K562 (cell line): ENCODE measurements around the gene PPOX. TPM values are rescaled to one million over a fixed set of nuclear protein-coding genes. Genes with fewer than 3 reads are reported as not detected.

Experiments used
- ATAC-seq: fragments of 200-7000 bp; cut with Tn5 transposase; 3 replicates; pipeline ENCODE4 v1.9.1; 2020; ENCODE audit warnings: moderate library complexity
- BruUV-seq: library from RNA; stranded (reverse); fragments of 400-500 nt; replicated peaks from 2 replicates; lab custom pipeline; 2021; lab: Mats Ljungman, UMichigan
- CTCF ChIA-PET: fragments of 300-600 bp; formaldehyde crosslinking; extraction: SDS; loops from one replicate; lab custom pipeline; 2021; ENCODE audit warnings: low intra/inter-chr PET ratio; lab: Yijun Ruan, JAX
- POLR2A ChIA-PET: fragments of 300-600, 350-650 bp; sonication (Branson Sonifier 250); formaldehyde crosslinking; extraction: SDS; loops from one replicate; lab custom pipeline; 2021; ENCODE audit warnings: antibody characterized with exemption, inconsistent platforms; lab: Yijun Ruan, JAX
- DNase-seq, 4 experiments: peaks; one replicate each; pipeline versions ENCODE4 v3.0.0 to v3.0.0-alpha.2; 2011 to 2018; ENCODE audit warnings: low spot score in 3 of 4, mixed read lengths in 3 of 4; ENCODE audit errors: extremely low read depth in 1 of 4
- FAIRE-seq: peaks from 2 replicates; lab custom pipeline; 2011; peaks lifted over from hg19 to GRCh38; lab: Jason Lieb, UNC
- H2AFZ ChIP-seq: 2 replicates; pipeline ENCODE4 v1.6.0; 2011; ENCODE audit warnings: low read depth, low read length, control low read depth, inconsistent platforms
- H3K27ac ChIP-seq: fragments of 200-600 bp; 3 replicates; pipeline ENCODE4 v1.8.0; 2011; ENCODE audit warnings: low read depth, mild to moderate bottlenecking, control low read depth, inconsistent platforms, low read length, moderate library complexity, mixed read lengths; ENCODE audit errors: extremely low read depth
- H3K27me3 ChIP-seq, 2 experiments: fragments of 300-600 bp in 1 of 2; 2 replicates in 1 of 2; 3 replicates in 1 of 2; pipeline versions ENCODE4 v1.6.0 to v1.8.0; 2011; ENCODE audit warnings: inconsistent platforms in 2 of 2, low read length in 2 of 2, mild to moderate bottlenecking in 1 of 2, mixed read lengths in 1 of 2, moderate library complexity in 1 of 2; ENCODE audit not compliant: control insufficient read depth in 2 of 2, insufficient read depth in 2 of 2
- H3K36me3 ChIP-seq: fragments of 300-600 bp; 3 replicates; pipeline ENCODE4 v1.8.0; 2011; ENCODE audit warnings: mild to moderate bottlenecking, low read length, inconsistent platforms; ENCODE audit not compliant: control insufficient read depth, insufficient read depth
- H3K4me1 ChIP-seq, 2 experiments: fragments of 200-600 bp in 1 of 2; replicated peaks in 1 of 2; 2 replicates in 1 of 2; 3 replicates in 1 of 2; pipeline versions ENCODE4 v1.5.1 to v1.8.0; 2011; ENCODE audit warnings: inconsistent platforms in 2 of 2, low read length in 2 of 2, mild to moderate bottlenecking in 1 of 2, mixed read lengths in 1 of 2, moderate library complexity in 1 of 2; ENCODE audit not compliant: control insufficient read depth in 2 of 2, insufficient read depth in 2 of 2
- H3K4me2 ChIP-seq: 2 replicates; pipeline ENCODE4 v1.6.1; 2011; ENCODE audit warnings: low read length, control low read depth, inconsistent platforms, mixed read lengths; ENCODE audit not compliant: insufficient read depth
- H3K4me3 ChIP-seq: fragments of 200-600 bp; sonication (generic), shearing (Covaris generic); 2 replicates; pipeline ENCODE4 v1.5.1; 2016; ENCODE audit warnings: control low read depth, inconsistent platforms
- H3K79me2 ChIP-seq: fragments of 200-600 bp; 3 replicates; pipeline ENCODE4 v1.8.0; 2011; ENCODE audit warnings: low read length, inconsistent platforms; ENCODE audit not compliant: control insufficient read depth, insufficient read depth
- H3K9ac ChIP-seq, 2 experiments: 2 replicates each; pipeline versions ENCODE4 v1.6.0 to v1.6.1; 2011; ENCODE audit warnings: low read depth in 2 of 2, low read length in 2 of 2, control low read depth in 1 of 2, inconsistent platforms in 1 of 2, mild to moderate bottlenecking in 1 of 2, mixed read lengths in 1 of 2; ENCODE audit not compliant: insufficient read depth in 1 of 2
- H3K9me1 ChIP-seq: one replicate; pipeline ENCODE4 v1.6.0; 2011; ENCODE audit warnings: inconsistent platforms, mild to moderate bottlenecking, low read length, moderate library complexity; ENCODE audit not compliant: control insufficient read depth, insufficient read depth
- H3K9me3 ChIP-seq: replicated peaks from 2 replicates; pipeline ENCODE4 v1.5.1; 2011; ENCODE audit warnings: low read depth, low read length, inconsistent platforms; ENCODE audit not compliant: control insufficient read depth, insufficient read depth
- H4K20me1 ChIP-seq: replicated peaks from 2 replicates; pipeline ENCODE4 v1.6.1; 2011; ENCODE audit warnings: low read length, inconsistent platforms, mixed read lengths; ENCODE audit not compliant: control insufficient read depth, insufficient read depth
- CBX2 ChIP-seq: fragments of 200-600 bp; sonication (generic); IDR thresholded peaks from one replicate; pipeline ENCODE4 v1.6.1; 2012; ENCODE audit warnings: mild to moderate bottlenecking, low read length, inconsistent platforms; ENCODE audit not compliant: insufficient read depth, poor library complexity, severe bottlenecking
- ETV6 ChIP-seq, 3 experiments: fragments of 150-350 bp in 1 of 3; sonication (generic) in 1 of 3; formaldehyde crosslinking in 1 of 3; IDR thresholded peaks; 2 replicates each; pipeline versions ENCODE4 v1.6.1 to v1.8.0; 2014 to 2022; ENCODE audit warnings: borderline replicate concordance in 2 of 3, low read depth in 2 of 3, antibody characterized with exemption in 1 of 3, low read length in 1 of 3, mild to moderate bottlenecking in 1 of 3, missing genetic modification reagents in 1 of 3
- GATAD2A ChIP-seq: fragments of 450-650 bp; IDR thresholded peaks from 2 replicates; pipeline ENCODE4 v1.6.1; 2017
- JUNB ChIP-seq: fragments of 450-650 bp; formaldehyde crosslinking; conservative IDR thresholded peaks from 2 replicates; pipeline ENCODE4 v1.4.0; 2020; ENCODE audit warnings: mild to moderate bottlenecking
- KDM1A ChIP-seq, 2 experiments: fragments of 450-650 bp; IDR thresholded peaks; 2 replicates each; pipeline ENCODE4 v1.6.1; 2016; ENCODE audit warnings: mild to moderate bottlenecking in 2 of 2
- NUFIP1 ChIP-seq: fragments of 450-650 bp; IDR thresholded peaks from 2 replicates; pipeline ENCODE4 v1.6.1; 2018; ENCODE audit not compliant: partially characterized antibody
- POLR2H ChIP-seq: IDR thresholded peaks from 2 replicates; pipeline ENCODE4 v1.6.1; 2016; ENCODE audit warnings: missing genetic modification characterization, low read depth, mild to moderate bottlenecking, control low read depth, missing compliant biosample characterization, moderate library complexity
- POU5F1 ChIP-seq: fragments of 150-350 bp; IDR thresholded peaks from 2 replicates; pipeline ENCODE4 v1.6.1; 2014; ENCODE audit warnings: borderline replicate concordance, low read length, low read depth, mild to moderate bottlenecking; ENCODE audit not compliant: partially characterized antibody
- TEAD1 ChIP-seq, 2 experiments: fragments of 450-650 bp in 1 of 2; sonication (generic) in 1 of 2; formaldehyde crosslinking; IDR thresholded peaks; 2 replicates each; pipeline versions ENCODE4 v1.4.0 to v1.8.0; 2020 to 2022; ENCODE audit warnings: mild to moderate bottlenecking in 2 of 2, missing genetic modification reagents in 1 of 2
- ZBTB1 ChIP-seq: sonication (generic); formaldehyde crosslinking; IDR thresholded peaks from 2 replicates; pipeline ENCODE4 v1.8.1; 2023; ENCODE audit warnings: missing genetic modification reagents, low read depth, mild to moderate bottlenecking, borderline replicate concordance
- ZNF124 ChIP-seq: sonication (generic); formaldehyde crosslinking; IDR thresholded peaks from 2 replicates; pipeline ENCODE4 v1.8.1; 2022; ENCODE audit warnings: missing genetic modification reagents
- ZNF766 ChIP-seq: fragments of 200-800 bp; sonication (Bioruptor generic); conservative IDR thresholded peaks from 2 replicates; pipeline ENCODE4 v1.6.1; 2016; ENCODE audit warnings: missing genetic modification characterization, missing compliant biosample characterization
- WGBS: fragments of 100-300 bp; shearing (Covaris generic); methylation state at CpG from one replicate; pipeline ENCODE4 v1.1.6; 2016; ENCODE audit warnings: low coverage, mixed read lengths; ENCODE audit not compliant: insufficient coverage; ENCODE audit errors: missing lambda C conversion rate; 5-methylcytosine and 5-hydroxymethylcytosine counted together
- in situ Hi-C: fragments of 300-500 bp; cut with MboI; formaldehyde crosslinking; loops from 4 replicates; pipeline ENCODE4 v1.15.0; 2018; ENCODE audit warnings: inconsistent platforms, mixed read lengths
- intact Hi-C: fragments of 100-400 bp; cut with micrococcal nuclease; formaldehyde crosslinking; loops from 2 replicates; pipeline ENCODE4 v1.14.2; 2022
- polyA plus RNA-seq, 8 experiments: library from polyadenylated mRNA; depleted of rRNA in 4 of 8; stranded (reverse) in 5 of 8; unstranded in 3 of 8; fragments of >200 nt; fragmentation: Nextera tagmentation in 2 of 8; fragmentation: Illumina TruSeq in 1 of 8; extraction: Ambion mirVana in 2 of 8; extraction: Trizol in 1 of 8; gene quantifications; 2 replicates each; pipeline versions ENCODE4 v1.2.1 to v1.2.3, GENCODE V29; 2011 to 2014; ENCODE audit warnings: inconsistent platforms in 1 of 8, missing spikeins in 1 of 8
- total RNA-seq, 7 experiments: library from RNA; depleted of rRNA in 6 of 7; stranded (reverse); fragments of >200 nt in 6 of 7; fragmentation: Illumina TruSeq in 2 of 7; extraction: Trizol in 2 of 7; gene quantifications; 2 replicates each; pipeline versions ENCODE4 v1.2.1 to v1.2.3, GENCODE V29; 2011 to 2021; ENCODE audit warnings: low replicate concordance in 1 of 7
- TF ChIP-seq, protein P1 (sequence below): fragments of 450-650 bp; IDR thresholded peaks from 2 replicates; pipeline ENCODE4 v1.6.1; 2016; ENCODE audit warnings: missing biosample characterization, missing genetic modification characterization

The PPOX gene
- total and polyA plus RNA-seq, 9 of the 15 experiments (the other 6 are each of a cell fraction or from before 2014, with no cell fraction given) = 17.0 to 57.1 (median 38.9) TPM

GRCh38 chr1:161179698-161180097 lies 13.5 kb downstream of the PPOX start:
- Histone ChIP-seq H3K36me3 (peaks cover 18% of the 10 kb centered on the region), H3K27ac (no peak overlapping the region), H3K27me3 (no peaks in the 10 kb centered on the region), H3K4me3 (no peak overlapping the region), H3K9me3 (no peaks in the 10 kb centered on the region), H3K4me1 (peaks cover 27 to 41% of the 10 kb centered on the region in 2 experiments; a peak in 4 of 5 replicates), H3K4me2 (no peak overlapping the region)
- ATAC-seq = no peak
- FAIRE-seq = no peak
- intact Hi-C loops = loop anchor here (10.0 kb wide), 1 partner anchor 345 kb away; no protein-coding TSS in a partner anchor
- no TSS peak for BruUV-seq
- in situ Hi-C loops = no loop called here
- POLR2A ChIA-PET = no interaction called here
- WGBS = 76% methylated on average over 3 of the region's 3 CpGs
- TF ChIP-seq CBX2 = no peak
- no peak for TF ChIP-seq JUNB (CRISPR knock-in tag)
- TF ChIP-seq ZBTB1 (CRISPR knock-in tag) = no peak
- no peak for TF ChIP-seq ZNF124 (CRISPR knock-in tag)
- no peak for TF ChIP-seq KDM1A (IDR thresholded peaks at IDR 0.05)
- no peak for TF ChIP-seq GATAD2A
- TF ChIP-seq POU5F1 = no peak
- no peak for TF ChIP-seq ETV6 (IDR thresholded peaks at IDR 0.05; ENCODE audit: borderline replicate concordance in 1 of 2, low read depth in 2 of 2, low read length in 1 of 2)
- no peak for TF ChIP-seq ETV6 (CRISPR knock-in tag; IDR thresholded peaks at IDR 0.05; ENCODE audit: borderline replicate concordance)
- no peak for TF ChIP-seq NUFIP1
- TF ChIP-seq POLR2H (tag) = no peak
- TF ChIP-seq TEAD1 (CRISPR knock-in tag; IDR thresholded peaks at IDR 0.05) = no peak
- TF ChIP-seq ZNF766 = no peak
- TF ChIP-seq, protein P1, sequence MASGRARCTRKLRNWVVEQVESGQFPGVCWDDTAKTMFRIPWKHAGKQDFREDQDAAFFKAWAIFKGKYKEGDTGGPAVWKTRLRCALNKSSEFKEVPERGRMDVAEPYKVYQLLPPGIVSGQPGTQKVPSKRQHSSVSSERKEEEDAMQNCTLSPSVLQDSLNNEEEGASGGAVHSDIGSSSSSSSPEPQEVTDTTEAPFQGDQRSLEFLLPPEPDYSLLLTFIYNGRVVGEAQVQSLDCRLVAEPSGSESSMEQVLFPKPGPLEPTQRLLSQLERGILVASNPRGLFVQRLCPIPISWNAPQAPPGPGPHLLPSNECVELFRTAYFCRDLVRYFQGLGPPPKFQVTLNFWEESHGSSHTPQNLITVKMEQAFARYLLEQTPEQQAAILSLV (tag) = no peak
- TF ChIP-seq, all 486 proteins: peak for 0
- H3K9me1 ChIP-seq = no peaks in the 10 kb centered on the region
- no peaks in the 10 kb centered on the region for H4K20me1 ChIP-seq
- CTCF ChIA-PET = interaction anchor here (0.6 kb wide), 1 partner anchor 946 kb away, joined by 3 read pairs; no protein-coding TSS in a partner anchor
- no peak overlapping the region for H3K9ac ChIP-seq
- H3K79me2 ChIP-seq = peaks cover 26% of the 10 kb centered on the region
- H2AFZ ChIP-seq = no peak overlapping the region
- no peak for DNase-seq
